Renal pelvis (tissue), 4 donors: ENCODE results near the gene DNAL1. TPM values are rescaled to one million over a fixed set of nuclear protein-coding genes. Genes with fewer than 3 reads are reported as not detected.

Source experiments
- DNase-seq: peaks from one replicate; pipeline ENCODE4 v3.0.0-alpha.2; 2013
- polyA plus RNA-seq, 3 donors: library from polyadenylated mRNA; unstranded; fragments of 120-200 nt; gene quantifications; one replicate each; pipeline ENCODE4 v1.2.1, GENCODE V29; 2013; ENCODE audit not compliant: insufficient read length in 3 of 3

The DNAL1 gene
- polyA plus RNA-seq, 3 donors = 16.5 to 22.5 (median 21.8) TPM

GRCh38 chr14:73741876-73742519, 97.2 kb downstream of the DNAL1 start:
- DNase-seq = no peak

DNA sequence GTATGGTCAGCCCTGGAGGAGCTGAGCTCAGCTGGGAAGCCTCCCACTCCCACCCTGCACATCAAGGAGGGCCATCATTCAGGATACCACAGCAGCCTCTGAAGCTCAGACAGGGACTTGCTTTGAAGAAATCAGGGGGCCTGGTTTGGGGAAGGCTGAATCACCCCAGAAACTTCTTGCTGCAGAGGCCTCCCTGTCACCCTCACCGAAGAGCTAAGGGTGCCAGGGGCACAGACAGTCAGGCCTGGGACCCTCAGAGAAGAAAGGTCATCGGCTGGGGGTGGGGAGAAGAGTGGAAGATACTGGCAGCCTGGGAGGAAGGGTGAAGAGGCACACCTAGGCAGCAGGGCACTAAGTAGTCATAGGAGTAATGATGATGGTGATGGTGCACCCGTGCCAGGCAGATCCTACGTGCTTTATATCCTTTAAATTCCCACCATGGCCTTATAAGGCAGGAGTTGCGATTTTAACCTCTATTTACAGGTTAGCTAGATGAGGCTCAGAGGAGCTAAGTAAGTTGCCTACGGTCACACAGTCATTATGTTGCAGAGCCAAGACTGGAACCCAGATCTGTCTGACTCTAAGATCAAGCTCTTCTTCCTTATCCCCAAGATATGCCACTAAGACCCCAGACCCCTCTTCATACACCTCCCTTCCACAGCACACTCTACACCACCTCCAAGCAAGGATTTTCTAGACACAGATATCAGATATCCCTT, 97.9 kb downstream of the DNAL1 start:
- DNase-seq = no peak

- no peak for DNase-seq
Measured at GRCh38 chr14:73743431-73743931, 98.7 kb downstream of the DNAL1 start.

DNA sequence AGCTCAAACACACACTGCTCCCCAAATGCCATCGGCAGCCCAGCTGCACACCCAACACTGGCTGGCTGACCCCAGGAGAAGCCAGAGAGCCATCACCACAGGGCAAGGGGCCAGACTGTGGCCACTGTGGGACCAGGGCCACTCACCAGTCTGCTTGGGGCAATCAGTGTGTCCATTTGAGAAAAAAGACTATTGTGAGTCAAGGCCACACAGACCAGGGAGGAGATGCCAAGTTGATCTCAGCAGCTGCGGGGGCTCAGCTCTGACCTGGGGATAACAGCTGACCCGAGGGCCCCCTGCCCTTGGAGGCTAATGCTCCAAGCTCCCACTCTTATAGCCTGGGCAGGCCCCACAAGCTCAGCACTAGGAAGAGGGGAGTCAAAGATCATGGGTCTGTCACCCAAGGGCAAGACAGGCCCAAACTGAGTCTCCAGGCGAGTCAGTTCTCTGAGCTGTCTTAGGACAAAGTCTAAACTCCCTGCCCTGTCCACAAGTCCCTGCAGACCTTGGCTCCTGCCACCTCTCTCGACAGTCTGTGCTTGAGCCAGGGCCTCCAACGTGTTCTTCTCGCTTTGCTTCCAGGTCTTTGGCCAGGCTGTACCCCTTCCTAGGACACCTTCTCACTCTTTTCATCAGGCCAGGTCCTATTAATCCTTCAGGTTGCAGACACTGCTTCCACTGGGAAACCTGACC, 99.5 kb downstream of the DNAL1 start:
- no peak for DNase-seq

DNA sequence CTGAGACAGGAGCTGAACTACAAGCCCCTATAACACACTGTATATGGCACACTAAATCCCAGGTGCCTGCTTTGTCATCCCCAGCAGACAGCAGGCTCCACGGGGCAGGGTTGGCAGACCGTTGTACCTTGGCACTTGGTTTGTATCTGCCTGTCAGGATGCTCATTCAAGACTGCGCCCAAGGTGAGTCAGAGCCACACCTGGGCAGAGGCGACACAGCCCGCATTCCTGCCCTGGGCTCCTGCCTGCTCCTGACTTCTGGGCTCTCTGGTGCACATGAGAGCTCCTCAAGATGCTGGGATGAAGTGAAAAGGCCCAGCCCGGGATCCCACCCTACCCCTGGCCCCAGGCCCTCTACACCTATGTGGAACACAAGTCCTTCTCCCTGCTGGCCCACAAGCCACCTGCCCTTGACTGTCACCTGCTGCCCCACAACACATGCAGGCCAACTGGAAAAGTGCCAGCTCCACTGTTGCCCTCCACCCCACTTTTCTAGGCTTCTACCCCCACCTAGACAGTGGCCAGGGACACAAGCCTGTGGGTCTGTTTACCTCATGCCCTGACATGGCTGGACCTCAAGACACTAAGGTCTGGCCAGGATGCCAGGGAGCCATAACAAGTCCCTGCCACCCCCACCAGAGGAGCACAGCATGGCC, 100.2 kb downstream of the DNAL1 start:
- DNase-seq = no peak

- DNase-seq = no peak
Measured at GRCh38 chr14:73745571-73746519, 101.1 kb downstream of the DNAL1 start.

DNA sequence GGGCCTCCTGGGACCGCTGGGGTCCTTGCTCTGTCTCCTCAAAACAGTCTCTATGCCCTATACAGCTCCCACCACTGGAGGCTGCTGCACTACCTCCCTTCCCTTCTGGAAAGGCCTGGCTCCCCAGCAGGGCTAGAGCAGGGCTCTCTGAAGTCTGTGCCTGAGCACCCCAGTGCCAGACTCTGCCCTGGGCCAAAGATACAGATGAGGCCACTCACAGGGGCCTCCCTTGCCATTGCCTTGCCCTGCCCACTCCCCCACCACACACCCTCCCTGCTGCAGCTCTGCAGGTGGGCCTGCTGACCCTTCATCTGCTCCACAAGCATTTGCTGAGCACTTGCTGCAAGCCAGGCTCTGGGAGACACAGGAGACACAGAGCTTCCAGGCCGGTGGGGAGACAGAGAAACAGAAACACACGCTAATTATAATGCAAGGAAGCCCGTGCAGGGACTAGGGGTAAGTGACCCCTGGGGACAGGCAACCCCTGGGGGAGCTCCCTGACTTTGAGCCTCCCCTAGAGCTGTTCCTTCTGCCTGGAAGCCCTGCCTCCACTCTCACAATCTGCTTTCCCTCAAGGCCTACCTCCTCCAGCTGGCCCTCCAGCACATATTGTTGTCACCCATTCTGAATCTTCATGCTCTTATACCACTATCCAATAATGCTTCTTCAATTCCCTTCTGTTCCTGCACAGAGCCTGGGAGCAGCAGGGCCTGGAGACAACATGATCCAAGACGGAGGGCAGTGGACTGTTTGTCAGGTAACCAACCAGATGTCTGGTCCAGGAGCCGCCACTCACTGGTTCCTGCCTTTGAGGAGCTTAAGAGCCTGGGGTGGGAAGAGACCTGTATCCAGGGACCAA, 102.0 kb downstream of the DNAL1 start:
- no peak for DNase-seq

DNA sequence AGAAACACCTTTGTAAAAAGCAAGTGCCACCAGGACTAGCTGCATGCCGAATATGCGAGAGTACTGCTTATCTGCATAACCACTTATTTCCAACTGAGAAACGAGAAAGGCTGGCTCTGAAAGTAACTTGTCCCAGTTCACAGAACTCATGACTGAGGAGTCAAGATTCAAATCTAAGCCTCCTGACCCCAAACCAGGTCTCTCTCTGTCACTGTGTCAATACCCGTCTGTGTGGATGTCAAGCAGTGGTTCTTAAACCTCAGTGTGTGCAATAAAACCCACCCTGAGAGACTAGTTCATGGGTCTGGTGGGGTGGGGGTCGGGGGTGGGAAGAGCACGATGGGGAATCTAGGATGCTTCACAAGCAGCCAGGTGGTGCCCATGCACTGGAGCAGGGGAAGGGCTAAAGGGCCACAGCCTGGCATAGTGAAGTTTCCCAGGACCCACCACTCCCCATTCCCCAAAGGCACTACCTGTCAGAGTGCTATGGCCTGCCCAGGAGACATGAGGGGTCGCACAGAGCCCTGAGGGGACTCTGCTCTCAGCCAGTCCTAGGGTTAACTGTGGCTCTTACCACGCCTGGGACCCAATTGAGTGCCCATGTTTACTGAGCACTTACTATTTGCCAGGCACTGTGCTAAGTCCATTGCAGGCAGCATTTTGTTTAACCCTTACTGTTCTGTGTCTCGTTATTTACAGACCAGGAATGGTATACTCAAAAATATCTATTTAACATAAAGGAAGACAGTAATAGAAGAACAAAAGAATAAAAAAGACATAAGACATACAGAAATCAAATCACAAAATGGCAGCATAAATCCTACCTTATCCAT, 102.8 kb downstream of the DNAL1 start:
- no peak for DNase-seq

DNA sequence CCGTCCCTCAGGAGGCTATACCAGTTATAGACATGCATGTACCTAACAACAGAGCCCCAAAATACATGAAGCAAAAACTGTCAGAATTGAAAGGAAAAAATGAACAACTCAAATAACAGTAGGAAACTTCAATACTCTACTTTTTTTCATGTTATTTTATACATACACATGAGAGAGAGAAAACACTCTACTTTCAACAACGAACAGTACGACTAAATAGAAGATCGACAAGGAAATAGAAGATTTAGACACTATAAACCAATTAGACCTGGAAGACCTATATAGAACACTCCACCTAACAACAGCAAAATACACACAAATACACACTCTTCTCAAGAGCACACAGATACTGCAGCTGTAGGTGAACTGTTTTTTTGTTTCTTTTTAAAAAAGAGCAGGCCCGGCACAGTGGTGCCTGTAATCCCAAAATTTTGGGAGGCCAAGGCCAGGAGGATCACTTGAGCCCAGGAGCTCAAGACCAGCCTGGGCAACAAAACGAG, 104.1 kb downstream of the DNAL1 start:
- DNase-seq = no peak

DNA sequence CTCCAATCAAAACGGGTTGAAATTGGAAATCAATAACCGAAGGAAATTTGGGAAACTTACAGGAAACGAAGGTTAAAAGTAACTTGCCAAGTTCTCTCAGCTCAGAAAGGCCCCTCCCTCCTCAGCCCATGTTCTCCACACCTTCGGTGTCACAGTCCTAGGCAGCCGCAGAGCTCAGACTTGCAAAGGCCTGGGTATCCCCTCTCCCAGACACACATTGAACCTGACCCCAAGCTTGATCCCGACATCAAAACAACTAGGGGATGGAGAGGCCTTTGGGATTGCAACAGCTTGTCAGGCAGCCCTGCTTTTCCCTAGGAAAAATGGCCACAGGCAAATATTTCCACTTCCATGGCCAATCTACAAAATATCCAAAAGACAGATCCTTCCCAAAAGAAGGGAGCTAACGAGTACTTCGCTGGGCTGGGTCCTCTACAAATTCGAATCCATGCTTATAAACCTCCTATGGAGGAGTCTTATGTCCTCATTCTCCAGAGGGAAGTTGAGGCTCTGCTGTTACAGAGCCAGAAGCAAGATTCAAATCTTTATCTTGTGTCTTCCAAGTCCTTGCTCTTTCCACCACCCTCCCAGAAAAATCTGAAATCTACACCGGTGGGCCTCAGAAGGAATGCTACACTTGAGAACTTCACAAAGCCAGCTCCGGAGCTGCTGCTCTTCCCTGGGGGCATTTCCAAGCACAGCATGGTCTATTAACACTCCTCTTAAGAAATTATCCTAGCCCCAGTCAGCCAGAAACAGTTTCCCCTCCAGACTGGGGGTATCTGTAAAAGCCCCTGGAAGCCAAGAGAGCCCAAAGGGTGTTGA, 105.1 kb downstream of the DNAL1 start:
- no peak for DNase-seq

DNA sequence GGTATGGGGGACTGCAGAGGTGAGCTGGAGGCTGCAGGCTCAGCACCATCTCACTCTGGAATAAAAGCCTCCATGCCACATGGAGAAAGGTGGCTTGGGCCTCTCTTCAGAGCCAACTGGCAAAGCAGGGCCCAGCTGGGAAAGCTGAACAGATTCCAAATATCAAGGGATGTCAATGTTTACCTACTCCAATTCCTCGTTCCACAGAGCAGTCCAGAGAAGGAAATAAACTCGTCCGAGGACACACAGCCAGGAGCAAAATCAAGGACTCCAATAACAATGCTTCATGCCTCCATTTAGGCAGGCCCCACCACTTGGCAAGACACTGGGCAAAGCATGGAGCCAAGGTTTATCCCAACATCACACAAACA, 105.7 kb downstream of the DNAL1 start:
- no peak for DNase-seq

DNA sequence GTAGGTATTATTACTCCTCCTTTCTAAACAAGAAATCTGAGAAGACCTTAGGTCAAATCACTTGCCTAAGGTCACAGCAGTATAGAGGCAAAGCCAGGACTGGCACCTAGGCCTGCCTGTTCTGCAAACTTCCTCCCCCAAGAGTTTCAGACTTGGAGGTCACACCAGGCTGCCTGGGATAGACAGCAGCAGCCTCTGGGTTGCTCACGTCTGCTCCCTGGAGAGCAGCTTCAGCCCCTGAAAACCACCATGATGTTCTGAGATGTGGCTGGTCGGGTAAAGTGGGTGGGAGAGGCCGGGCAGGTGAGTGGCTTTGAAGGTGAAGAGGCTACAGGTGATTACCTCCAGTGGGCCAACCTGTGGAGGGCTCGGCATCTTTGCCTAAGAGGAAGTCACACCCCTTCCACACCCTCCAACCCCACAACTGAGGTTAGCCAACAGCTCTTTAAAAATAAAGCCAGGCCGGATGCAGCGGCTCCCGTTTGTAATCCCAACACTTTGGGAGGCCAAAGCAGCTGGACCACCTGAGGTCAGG, 106.4 kb downstream of the DNAL1 start:
- DNase-seq = no peak

DNA sequence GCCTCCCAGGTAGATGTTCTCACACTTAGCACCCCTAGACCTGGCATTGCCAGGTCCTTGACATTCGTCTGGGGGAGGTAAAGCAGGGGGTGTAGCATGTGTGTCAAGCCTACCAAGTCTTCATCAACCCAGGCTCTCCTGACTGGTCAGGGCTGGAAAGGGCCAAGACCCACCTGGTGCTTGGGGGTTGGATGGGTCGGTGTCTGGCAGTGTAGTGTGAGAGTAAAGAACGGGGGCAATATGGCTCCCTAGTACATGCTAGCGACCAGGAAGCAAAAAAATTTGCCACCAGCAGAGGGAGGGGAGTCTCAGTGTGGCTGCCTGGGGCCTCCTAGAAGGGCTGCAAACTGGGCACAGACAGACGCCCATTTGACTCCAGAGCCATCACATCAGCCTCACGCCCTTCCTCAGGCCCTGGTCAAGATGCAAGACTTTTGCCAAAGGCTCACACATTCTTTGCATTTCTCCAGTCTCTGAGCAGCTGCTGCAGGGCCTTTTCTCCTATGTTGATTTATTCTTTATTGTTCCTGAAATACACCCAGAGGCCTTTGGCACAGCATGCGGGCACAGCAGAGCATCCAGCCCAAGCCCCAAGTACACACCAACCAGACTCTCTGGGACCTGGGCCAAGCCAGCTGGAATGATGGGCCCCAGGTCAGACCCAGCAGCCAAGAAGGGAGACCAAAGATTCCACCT, 107.7 kb downstream of the DNAL1 start:
- no peak for DNase-seq
